K562 (cell line): ENCODE measurements around the gene PSMC2. TPM values are rescaled to one million over a fixed set of nuclear protein-coding genes. Genes with fewer than 3 reads are reported as not detected.

Experiments used
- BRD9 ChIP-seq: fragments of 450-650 bp; IDR thresholded peaks from 2 replicates; pipeline ENCODE4 v1.6.1; 2018; ENCODE audit warnings: low read depth; ENCODE audit not compliant: partially characterized antibody
- CBFA2T3 ChIP-seq: fragments of 450-650 bp; IDR thresholded peaks from 2 replicates; pipeline ENCODE4 v1.6.1; 2017
- CTCFL ChIP-seq: IDR thresholded peaks from 2 replicates; pipeline ENCODE4 v1.6.1; 2011; ENCODE audit warnings: borderline replicate concordance, low read depth, mild to moderate bottlenecking, moderate library complexity, low read length; ENCODE audit not compliant: insufficient read depth, poor library complexity, severe bottlenecking
- GABPA ChIP-seq: fragments of 200-800 bp; sonication (Bioruptor generic); conservative IDR thresholded peaks from 2 replicates; pipeline ENCODE4 v1.6.1; 2016; ENCODE audit warnings: low read depth, missing genetic modification characterization, missing compliant biosample characterization
- GABPB2 ChIP-seq: fragments of 250-450 bp; sonication (Bioruptor Pico); conservative IDR thresholded peaks from 2 replicates; pipeline ENCODE4 v1.5.1; 2021; ENCODE audit warnings: mild to moderate bottlenecking
- GTF2E2 ChIP-seq: fragments of 200-800 bp; sonication (Bioruptor generic); IDR thresholded peaks from 2 replicates; pipeline ENCODE4 v1.6.1; 2016; ENCODE audit warnings: missing genetic modification characterization, missing compliant biosample characterization
- KAT7 ChIP-seq: sonication (generic); formaldehyde crosslinking; IDR thresholded peaks from 2 replicates; pipeline ENCODE4 v1.8.0; 2022; ENCODE audit warnings: missing genetic modification reagents, mild to moderate bottlenecking, borderline replicate concordance
- MECOM ChIP-seq: fragments of 250-450 bp; sonication (Bioruptor Pico); IDR thresholded peaks from 2 replicates; pipeline ENCODE4 v1.8.0; 2022; ENCODE audit warnings: inconsistent platforms
- RFX7 ChIP-seq: fragments of 250-450 bp; sonication (Bioruptor Pico); IDR thresholded peaks from 2 replicates; pipeline ENCODE4 v1.5.1; 2021; ENCODE audit warnings: mild to moderate bottlenecking
- TEAD2 ChIP-seq: fragments of 450-650 bp; IDR thresholded peaks from 2 replicates; pipeline ENCODE4 v1.6.1; 2016; ENCODE audit warnings: missing genetic modification characterization, control low read depth, missing compliant biosample characterization
- TRIM24 ChIP-seq, 2 experiments: fragments of 450-650 bp; IDR thresholded peaks; 2 replicates each; pipeline ENCODE4 v1.6.1; 2016
- ZBTB33 ChIP-seq: sonication (generic); formaldehyde crosslinking; IDR thresholded peaks from 2 replicates; pipeline ENCODE4 v1.8.1; 2023; ENCODE audit warnings: mild to moderate bottlenecking, missing genetic modification reagents
- ZBTB43 ChIP-seq: sonication (generic); formaldehyde crosslinking; IDR thresholded peaks from 2 replicates; pipeline ENCODE4 v1.8.0; 2023; ENCODE audit warnings: mild to moderate bottlenecking, missing genetic modification reagents
- ZEB2 ChIP-seq: fragments of 450-650 bp; IDR thresholded peaks from 2 replicates; pipeline ENCODE4 v1.6.1; 2016
- ZNF143 ChIP-seq: sonication (generic); formaldehyde crosslinking; IDR thresholded peaks from 2 replicates; pipeline ENCODE4 v1.9.0; 2022; ENCODE audit warnings: mild to moderate bottlenecking, missing genetic modification reagents
- ZNF609 ChIP-seq: sonication (generic); formaldehyde crosslinking; IDR thresholded peaks from 2 replicates; pipeline ENCODE4 v1.8.1; 2023; ENCODE audit warnings: missing genetic modification reagents, mild to moderate bottlenecking, borderline replicate concordance
- polyA plus RNA-seq, 8 experiments: library from polyadenylated mRNA; depleted of rRNA in 4 of 8; stranded (reverse) in 5 of 8; unstranded in 3 of 8; fragments of >200 nt; fragmentation: Nextera tagmentation in 2 of 8; fragmentation: Illumina TruSeq in 1 of 8; extraction: Ambion mirVana in 2 of 8; extraction: Trizol in 1 of 8; gene quantifications; 2 replicates each; pipeline versions ENCODE4 v1.2.1 to v1.2.3, GENCODE V29; 2011 to 2014; ENCODE audit warnings: inconsistent platforms in 1 of 8, missing spikeins in 1 of 8
- total RNA-seq, 7 experiments: library from RNA; depleted of rRNA in 6 of 7; stranded (reverse); fragments of >200 nt in 6 of 7; fragmentation: Illumina TruSeq in 2 of 7; extraction: Trizol in 2 of 7; gene quantifications; 2 replicates each; pipeline versions ENCODE4 v1.2.1 to v1.2.3, GENCODE V29; 2011 to 2021; ENCODE audit warnings: low replicate concordance in 1 of 7

The PSMC2 gene
- total and polyA plus RNA-seq, 9 of the 15 experiments (the other 6 are each of a cell fraction or from before 2014, with no cell fraction given) = 316 to 1,105 (median 511) TPM

- TF ChIP-seq GABPA (tag) (peak; percentile 100), CBFA2T3 (no peak), GTF2E2 (tag) (peak; percentile 91), ZBTB33 (no peak), ZNF609 (CRISPR knock-in tag) (no peak), BRD9 (peak; percentile 76), MECOM (no peak), KAT7 (CRISPR knock-in tag) (no peak), ZBTB43 (no peak), RFX7 (CRISPR knock-in tag) (no peak), ZNF143 (no peak), CTCFL (no peak), ZEB2 (peak; percentile 89), TRIM24 (IDR thresholded peaks at IDR 0.05) (peak in 1 of 2 experiments; percentile 95; a peak in 2 of 4 replicates), TEAD2 (tag) (no peak), GABPB2 (CRISPR knock-in tag) (peak; percentile 34; the same call in 1 of the 2 replicates)
These were observed at the start of gene PSMC2 (continued) for GRCh38 chr7:103347507-103348267.
